Amygdala (tissue), 56 donors: ENCODE results near the gene TNRC18.
"Not testable (repeated sequence)": the region's sequence is repeated elsewhere in the genome, so short reads cannot be mapped to it uniquely, and the experiment has no call there.

Experiments used
- DNase-seq, 56 donors: peaks; one replicate each; lab custom pipeline; 2025; lab: John Stamatoyannopoulos, UW

Gene TNRC18

DNA sequence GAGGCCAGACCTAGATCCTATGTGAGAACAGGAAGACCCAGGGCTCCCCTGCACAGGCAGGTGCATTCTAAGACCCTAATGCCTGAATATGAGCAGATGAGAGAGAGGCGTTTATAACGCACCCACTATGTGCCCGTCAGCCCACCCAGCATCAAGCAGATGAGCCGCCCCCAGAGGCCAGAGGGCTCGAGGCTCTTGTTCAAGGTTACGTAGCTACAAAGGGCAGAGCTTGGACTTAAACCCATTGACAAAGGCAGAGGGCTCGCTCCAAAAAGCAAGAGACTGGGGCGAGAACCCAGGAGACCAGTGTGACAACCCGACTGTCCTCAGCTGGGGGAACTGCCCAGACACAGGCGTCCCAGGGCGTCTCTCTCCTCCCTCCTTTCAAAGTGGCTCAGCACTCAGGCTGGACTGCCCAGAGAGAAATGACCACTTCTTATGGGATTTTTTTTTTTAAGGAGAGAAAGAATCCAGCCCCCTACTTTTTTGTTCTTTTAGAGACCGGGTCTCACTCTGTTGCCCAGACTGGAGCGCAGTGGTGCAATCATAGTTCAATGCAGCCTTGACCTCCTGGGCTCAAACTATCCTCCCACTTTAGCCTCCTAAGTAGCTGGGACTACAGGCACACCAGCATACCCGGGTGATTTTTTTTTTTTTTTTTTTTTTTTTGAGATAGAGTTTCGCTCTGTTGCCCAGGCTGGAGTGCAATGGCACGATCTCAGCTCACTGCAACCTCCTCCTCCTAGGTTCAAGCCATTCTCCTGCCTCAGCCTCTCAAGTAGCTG lies 40.1 kb downstream of the TNRC18 start:
- DNase-seq: no peak

DNA sequence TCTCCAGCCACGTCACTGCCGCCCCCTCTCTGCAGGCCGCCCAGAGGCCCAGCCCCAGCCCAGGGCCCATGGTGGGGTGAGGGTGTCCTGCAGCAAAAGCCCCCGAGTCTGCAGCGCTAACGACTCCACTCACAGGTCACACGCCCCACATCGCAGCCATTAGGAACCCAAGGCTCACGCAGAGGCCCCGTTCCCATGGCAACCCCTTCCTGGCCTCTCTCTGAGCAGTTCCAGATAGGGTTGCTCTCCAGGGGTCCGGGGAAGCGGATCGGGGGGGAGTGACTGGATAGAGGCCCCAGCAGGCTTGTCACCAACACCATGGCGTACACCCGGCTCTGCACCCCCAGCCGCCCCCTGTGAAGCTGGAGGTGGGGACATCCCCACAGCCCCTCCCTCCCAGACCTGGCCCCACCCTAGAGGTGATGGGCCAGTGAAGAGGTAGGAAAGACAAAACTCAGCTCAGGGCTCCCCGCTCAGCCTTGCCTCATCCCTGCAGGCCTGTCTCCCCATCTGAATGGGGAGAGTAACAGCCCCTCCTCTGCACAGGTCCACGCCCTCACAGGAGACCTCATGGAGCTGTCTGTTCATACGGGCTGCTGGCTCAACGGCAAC lies 41.2 kb downstream of the TNRC18 start:
- peak in 15 of 56 donors; percentile 6 to 47 (median 19) for DNase-seq

DNA sequence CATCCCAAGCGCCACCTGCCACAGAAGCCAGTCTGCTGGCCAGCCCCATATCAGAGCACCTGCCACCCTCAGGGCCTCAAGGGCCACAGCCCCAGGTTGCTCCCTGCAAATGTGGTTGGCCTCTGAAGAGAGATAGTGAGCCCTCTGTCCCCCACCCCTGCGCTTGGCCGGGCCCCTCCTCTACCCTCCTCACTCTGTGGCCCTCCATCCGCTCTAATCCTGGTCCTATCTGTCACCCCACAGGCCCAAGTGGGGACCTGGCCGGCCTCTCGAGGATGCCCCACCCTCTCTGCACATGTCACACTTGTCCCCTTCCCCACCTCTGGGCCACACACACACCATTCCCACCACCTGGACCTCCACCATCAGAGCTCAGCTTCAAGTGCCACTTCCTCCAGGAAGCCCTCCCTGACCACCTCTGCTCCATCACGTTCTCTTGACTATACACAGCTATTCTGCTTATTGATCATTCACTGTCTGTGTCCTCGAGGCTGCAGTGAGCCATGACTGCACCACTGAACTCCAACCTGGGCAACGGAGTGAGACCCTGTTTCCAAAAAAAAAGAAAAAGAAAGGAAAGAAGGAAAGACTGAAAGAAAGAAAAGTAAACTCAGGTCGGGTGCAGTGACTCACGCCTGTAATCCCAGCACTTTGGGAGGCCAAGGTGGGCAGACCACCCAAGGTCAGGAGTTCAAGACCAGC lies 42.4 kb downstream of the TNRC18 start:
- DNase-seq: no peak

DNA sequence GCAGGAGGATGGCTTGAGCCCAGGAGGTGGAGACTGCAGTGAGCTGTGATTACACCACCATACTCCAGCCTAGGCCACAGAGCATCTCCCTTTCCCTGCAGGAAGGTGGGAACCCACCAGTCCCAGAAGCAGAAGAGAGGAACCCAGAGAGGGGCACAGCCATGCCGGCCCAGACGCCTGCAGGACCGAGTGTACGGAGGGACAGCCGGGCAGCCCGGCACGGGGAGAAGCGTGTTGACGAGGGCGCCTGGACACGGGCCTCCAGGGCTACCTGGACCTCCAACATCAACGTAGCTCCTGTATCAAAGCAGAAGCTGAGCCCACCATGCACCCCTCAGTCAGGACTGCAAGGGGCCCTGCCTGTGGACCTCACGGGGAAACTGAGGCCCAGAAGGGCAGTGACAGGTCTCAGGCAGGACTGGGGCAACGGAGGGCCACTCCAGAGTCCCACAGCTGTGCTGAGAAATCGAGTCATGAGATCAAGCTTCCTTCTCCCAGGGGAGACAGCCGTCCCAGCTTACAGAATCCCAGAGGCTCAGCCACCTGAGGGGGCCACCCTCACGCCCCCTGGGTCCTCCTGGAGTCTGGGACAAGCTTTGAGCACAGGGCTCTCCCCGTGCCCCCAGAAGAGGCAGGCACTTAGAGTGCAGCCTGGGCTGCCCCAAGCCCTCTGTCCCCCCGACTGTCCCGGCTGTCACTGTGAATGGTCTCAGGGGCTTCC lies 43.1 kb downstream of the TNRC18 start:
- no peak for DNase-seq

DNA sequence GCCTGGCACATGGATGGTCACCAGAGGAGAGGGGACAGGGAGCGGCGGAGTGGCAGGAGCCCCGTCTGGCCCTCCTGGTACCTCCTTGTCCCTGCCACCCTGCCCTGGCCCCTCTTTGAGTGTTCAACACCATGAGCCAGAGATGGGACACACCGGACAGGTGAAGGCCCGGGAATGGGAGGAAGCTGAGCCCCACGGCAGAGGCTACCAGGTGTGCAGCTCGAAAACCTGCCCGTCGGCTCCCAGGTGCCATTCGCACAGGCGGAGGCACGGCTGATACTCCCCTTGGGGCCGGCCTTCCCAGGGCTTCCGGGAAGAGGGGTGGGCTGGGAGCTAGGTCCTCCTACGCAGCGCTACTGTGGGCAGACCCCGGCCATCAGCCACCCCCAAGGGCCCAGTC lies 44.1 kb downstream of the TNRC18 start:
- DNase-seq: no peak

DNA sequence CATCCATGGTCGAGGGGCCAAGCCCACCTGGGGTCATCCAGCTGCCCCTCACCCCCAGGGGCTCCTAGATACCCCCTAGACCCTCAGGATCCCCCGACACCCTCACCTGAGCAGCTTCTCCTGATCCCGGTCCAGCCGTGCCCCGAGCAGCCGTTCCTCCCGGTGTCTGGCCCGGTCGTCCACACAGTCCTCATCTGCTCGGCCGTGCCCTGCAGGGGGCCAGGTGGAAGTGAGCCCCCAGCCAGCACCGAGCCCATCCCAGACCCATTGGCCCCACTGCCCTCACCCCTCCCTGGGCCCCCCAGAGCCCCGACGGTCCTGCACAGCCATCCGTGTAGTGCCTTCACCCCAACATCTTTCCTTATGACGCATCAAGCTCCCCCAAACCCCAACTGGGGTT lies 45.8 kb downstream of the TNRC18 start:
- DNase-seq: no peak

DNA sequence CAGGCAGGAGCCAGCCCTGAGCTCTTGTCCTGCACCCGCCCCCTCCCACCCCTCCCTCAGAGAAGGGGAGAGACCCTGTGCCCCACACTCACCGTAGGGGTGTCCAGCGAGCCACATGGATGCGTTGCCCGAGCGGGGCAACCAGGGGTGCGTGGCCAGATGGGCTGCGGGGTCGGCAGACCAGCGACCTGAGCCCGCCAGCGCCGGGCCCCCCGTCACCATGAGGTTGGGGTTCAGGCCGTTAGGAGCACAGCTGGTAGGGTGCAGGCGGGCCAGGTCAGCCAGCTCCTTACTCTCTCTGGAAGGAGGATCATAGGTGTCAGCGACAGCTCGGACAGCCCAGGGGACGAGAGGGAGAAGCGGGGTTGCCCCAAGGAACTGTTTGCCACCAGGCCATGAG lies 46.4 kb downstream of the TNRC18 start:
- no peak for DNase-seq

DNA sequence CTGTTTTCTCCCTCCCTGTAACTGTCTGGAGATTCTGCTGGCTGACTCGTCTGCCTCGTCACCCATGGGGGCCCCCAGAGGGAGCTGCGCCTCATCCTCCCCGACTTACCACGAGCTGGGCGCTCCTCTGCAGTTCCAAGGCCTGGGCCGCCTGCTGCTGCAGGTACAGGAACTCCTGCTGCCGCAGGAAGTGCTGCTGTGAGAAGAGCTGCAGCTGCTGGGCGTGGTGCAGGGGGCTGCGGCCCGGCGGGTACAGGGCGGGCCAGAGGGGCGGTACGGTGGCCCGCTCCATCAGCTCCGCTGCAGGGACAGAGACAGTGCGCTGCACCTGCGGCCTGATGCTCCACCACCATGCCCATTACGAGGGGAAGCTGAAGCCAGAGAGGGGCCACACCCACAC lies 47.7 kb downstream of the TNRC18 start:
- DNase-seq: no peak

DNA sequence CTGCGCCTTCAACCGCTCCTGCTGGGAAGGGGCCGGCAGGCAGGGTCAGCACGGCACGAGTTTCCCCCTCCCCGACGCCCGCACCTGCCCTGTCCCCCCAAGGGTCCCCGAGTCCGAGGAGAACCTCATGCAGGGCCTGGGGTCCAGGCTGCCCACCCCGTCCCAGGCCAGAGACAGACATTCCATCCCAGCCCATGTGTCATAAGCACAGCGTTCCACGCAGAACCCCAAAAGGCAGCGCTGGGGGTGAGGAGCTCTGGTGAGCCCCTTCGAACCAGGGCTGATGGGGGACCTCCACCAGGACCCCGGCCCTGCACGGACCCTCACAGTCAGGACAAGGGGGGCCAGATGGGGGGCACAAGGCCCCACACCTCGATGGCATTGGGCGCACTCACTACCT lies 49.2 kb downstream of the TNRC18 start:
- no peak for DNase-seq

DNA sequence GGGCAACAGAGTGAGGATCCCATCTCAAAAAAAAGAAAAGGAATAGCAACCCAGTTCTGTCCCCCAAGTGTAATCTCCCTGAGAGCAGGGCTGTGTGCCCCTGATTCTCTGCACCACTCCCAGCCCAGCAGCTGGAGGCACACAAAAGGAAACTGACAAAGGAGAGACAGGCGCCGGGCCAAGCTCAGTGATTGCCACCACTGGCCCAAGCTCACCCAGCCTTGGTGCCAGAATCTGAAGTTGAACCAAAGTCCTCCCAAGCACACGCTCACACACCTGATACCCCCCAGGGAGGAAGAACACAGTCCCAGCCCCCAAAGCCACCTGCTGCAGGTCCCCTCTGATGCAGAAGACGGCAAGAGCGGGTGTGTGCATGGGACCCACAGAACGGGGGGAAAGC lies 50.3 kb downstream of the TNRC18 start:
- DNase-seq: no peak

DNA sequence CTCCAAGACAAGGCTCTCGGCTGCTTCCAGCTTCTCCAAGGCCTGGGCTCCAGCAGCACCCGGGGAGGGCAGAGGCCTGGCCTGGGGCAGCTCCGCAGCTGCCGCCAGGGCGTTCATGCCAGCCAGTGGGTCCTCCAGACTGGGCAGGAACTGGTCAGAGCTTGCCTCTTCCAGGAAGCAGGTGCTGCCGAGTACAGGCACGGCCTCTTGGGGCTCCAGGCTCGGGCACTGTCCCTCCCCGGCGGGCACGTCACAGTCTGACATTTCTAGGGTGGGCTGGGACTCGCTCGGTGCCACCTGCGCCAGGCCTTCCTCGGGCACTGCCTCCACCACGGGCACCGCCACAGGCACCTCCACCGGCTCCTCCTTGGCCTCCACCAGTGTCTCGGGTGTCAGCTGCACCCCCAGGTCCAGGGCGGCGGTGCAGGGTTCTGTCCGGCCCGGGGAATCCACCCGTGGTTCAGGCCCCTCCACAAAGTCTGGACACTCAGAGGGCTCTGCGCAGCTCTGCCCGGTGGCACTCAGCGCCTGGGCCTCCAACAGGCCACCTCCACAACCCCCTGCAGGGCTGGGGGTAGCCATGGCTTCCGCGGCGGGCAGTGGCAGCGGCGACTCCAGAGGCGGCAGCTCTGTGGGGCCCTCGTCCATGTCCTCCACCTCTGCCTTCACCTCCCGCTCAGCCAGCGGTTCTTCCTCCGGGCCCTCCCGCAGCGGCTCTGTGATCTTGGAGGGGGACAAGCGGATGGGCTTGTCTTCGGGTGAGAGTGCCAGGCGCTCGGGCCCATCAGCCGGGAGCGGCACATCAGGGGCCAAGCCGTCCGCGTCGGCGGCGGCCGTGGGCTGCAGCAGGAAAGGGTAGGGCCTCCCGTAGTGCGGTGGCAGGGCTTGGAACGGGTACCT lies 52.9 kb downstream of the TNRC18 start:
- no peak for DNase-seq

DNA sequence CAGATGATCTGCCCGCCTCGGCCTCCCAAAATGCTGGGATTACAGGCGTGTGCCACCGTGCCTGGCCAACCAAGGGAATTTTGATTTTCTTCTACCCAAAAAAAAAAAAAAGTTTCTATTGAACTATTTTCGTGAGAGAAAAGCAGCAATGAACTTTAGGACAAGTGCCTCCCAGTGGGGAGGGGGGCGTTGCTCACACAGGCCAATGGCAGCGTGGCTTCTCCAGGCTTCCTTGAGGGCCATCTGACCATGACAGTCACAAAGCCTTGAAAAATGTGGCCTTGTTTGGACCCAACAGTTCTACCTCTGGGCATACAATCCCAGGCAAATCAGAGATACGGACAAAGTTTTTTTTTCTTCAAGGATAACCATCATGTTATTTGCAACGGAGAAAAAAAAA lies 56.0 kb downstream of the TNRC18 start:
- peak in 1 of 56 donors; percentile 15 for DNase-seq

DNA sequence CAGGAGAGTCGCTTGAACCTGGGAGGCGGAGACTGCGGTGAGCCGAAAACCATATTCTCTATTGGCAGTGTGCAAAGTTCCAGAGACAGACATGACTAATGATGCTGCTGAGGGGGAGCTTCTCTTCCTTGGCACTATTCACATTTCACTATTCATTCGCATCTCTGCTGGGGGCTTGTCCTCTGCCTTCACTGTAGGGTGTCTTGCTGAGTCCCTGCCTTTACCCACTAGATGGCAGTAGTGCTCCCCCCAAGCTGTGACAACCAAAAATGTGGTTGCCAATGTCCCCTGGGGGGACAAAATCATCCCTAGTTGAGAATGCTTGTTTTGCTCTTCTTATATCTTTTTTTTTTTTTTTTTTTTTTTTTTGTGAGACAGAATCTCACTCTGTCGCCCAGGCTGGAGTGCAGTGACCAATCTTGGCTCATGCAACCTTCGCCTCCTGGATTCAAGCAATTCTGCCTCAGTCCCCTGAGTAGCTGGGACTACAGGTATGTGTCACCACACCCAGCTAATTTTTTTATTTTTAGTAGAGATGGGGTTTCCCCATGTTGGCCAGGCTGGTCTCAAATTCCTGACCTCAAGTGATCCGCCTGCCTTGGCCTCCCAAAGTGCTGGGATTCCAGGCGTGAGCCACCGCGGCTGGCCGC lies 57.5 kb downstream of the TNRC18 start:
- DNase-seq: peak in 50 of 56 donors; percentile 12 to 83 (median 46)

DNA sequence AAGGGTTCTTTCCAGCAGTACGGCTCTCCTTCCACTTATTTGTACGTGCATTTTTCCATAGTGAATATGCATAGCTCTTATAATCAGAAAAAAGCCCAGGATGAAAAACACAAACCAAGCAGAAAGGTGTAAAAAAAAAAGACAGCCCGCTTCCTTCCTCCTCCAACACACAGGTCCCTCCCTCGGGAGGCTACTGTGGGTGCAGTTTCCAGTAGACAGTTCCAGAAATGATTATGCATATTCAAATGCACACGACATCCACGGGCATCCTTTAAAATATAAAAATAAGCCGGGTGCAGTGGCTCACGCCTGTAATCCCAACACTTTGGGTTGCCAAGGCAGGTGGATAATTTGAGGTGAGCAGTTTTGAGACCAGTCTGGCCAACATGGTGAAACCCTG lies 59.9 kb downstream of the TNRC18 start:
- DNase-seq: peak in 2 of 56 donors; percentile 18 to 22

DNA sequence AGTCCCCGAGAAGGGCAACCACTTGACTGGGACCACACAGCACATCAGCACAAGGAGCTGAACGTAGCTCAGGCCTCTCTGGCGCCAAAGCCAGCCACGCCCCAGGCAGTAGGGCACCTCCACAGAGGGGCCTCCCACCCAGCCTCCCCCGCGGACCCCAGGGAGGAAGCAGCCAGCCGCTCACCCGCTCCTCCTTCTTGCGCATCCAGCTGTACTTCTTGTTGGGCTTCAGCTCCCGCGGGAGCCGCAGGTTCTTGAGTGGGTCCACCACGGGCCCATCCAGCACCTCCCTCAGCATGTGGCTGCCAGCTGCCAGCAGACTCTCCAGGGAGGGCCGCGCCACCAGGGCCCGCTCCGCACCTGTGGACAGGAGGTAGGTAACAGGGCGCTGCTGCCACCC lies 61.2 kb downstream of the TNRC18 start:
- DNase-seq: no peak

DNA sequence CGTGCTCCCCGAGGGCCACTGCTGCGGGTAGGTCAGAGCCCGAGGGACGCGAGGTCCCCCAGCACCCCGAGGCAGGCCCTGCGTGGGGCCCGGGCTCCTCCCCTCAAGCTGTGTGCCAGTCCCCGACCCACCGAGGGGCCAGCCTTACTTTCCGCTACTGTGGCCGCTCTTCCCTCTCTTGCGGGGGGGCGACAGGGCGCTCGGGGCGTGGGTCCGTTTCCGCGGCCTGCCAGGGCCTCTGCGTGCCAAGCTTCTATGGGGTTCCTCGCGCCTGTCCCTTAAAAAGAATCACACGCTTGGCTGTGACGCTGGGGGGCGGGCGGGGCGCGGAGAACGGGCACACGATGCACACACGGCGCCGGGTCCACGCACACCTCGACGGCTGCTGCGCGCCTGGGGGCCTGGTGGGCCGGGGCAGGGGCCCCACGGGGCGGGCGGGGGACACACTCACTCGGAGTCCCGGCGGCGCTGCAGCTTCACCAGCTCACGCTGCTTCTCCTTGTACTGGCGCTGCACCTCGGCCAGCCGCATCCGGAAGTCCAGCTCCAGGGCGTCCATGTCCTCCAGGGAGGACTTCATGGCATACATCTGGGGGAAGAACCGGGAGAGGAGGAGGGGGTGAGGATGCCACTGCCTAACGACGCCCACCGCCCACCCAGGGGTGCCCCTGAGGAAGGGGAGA lies 62.0 kb downstream of the TNRC18 start:
- no peak for DNase-seq

DNA sequence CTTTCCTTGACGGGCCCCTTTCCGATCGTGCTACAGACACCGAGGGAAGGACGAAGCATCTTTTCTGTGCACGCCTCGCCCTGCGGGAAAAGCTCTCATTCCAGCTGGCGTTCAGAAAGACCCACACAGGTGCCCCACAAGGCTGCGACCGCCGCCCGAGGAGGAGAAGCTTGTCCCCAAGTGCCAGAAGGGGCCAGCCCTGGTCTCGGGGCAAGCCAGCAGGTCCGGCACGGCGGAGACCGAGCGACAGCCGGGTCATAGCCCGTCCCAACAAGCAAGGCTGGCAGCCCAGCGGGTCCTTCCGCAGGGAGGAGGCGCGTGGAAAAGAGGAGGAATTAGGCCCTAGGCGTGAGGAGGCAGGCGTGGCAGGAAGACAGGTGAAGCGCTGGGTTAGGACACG lies 62.7 kb downstream of the TNRC18 start:
- no peak for DNase-seq

DNA sequence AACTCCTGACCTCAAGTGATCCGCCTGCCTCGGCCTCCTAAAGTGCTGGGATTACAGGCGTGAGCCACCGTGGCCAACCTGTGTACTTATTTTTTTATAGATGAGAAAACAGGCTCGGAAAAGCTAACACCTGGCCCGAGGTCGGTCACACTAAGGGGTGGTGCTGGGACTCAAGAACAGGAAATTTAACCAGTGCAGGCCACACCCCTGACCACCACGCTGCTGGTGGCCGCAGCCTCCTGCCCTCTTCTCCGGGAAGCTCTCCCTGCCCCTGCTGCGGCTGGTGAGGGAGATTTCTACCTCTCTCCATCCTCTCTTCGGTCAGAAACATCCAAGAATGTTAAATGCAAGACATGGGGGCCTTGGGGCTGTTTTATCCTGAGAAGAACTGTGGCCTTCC lies 63.2 kb downstream of the TNRC18 start:
- no peak for DNase-seq

DNA sequence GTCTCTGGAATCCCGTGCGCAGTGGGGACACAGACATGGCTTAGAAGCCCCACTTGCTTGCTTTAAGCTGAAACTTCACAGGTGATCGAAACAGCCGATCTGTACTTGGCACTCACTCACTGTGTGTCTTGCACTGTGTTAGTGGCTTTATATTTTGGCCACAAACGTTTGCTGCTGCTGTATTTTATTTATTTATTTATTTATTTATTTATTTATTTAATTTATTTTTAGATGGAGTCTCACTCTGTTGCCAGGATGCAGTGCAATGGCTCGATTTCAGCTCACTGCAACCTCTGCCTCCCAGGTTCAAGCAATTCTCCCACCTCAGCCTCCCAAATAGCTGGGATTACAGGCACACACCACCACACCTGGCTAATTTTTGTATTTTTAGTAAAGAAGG lies 63.6 kb downstream of the TNRC18 start:
- not testable (repeated sequence) for DNase-seq
